ENCODE measurements around the gene PYURF.

- TF ChIP-seq POLR2A (IDR thresholded peaks at IDR 0.05; ENCODE audit: low read length) (no peak), GATA1 (IDR thresholded peaks at IDR 0.05; ENCODE audit: low read depth, low read length) (no peak)
Observed at GRCh38 chr4:88514557-88515511, 8.7 kb downstream of the PYURF start.

Measured in erythroblast (primary cell).